ENCODE results near the gene CYP27B1. TPM values are rescaled to one million over a fixed set of nuclear protein-coding genes. Genes with fewer than 3 reads are reported as not detected.
A peak's percentile ranks its signal among the peaks of the same experiment; 100 is the strongest.

CYP27B1 gene
- polyA plus RNA-seq, 1 experiment, result 0.91 TPM

DNA sequence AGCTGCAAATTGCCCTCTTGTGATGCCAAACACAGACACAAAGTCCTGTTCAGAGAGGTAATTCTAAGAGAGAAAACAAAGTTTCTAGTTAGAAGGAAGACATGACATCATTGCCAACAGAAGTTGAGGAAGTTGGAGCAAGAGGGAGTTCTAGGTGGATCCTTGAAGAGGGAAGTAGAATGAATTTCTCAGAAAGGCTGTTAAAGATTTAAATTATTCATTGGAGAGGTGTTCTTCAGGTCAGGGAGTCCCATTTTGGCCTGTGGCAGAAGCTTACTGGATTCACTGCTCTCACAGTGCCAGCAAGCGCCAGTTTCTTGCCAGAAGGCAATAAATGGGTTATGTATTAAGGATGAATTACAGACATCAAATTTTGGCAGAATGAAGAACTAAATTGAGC is 31.1 kb upstream of the CYP27B1 start:
- CTCF ChIA-PET, result interaction anchor here (1.1 to 1.4 kb wide), 2 partner anchors 9 to 35 kb away, joined by 4 read pairs; no protein-coding TSS in a partner anchor
- POLR2A ChIA-PET, result no interaction called here
- no peaks in the 10 kb centered on the region for H3K27me3 ChIP-seq (ENCODE audit: control insufficient read depth, insufficient read depth, low read length)
- peaks cover 25% of the 10 kb centered on the region for H3K36me3 ChIP-seq (ENCODE audit: control insufficient read depth, insufficient read depth, low read length)
- no peak for TF ChIP-seq CTCF (IDR thresholded peaks at IDR 0.05; ENCODE audit: insufficient read depth, low read depth, low read length)
- H3K4me3 ChIP-seq (ENCODE audit: low read depth, low read length), result no peak overlapping the region
- no peak for DNase-seq (ENCODE audit: low read depth)

DNA sequence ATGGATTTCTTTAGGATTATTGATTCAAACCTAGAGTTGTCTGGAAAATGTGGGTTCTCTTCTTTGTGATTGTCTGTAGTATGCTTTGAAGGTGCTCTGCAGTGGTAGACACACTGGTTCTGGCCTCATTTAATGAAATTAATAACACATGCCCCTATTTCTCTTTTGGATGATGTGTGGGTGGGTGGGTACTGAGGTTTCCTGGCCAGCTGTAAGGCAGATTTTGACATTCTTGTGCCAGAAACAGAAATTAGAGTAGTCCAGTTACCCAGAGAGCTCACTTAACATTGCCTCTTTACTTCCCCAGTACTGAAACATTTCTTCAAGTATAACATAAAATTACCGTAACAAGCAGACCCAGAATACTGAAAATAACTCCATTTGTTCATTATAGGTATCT is 30.1 kb upstream of the CYP27B1 start:
- POLR2A ChIA-PET, result no interaction called here

GRCh38 chr12:57795354-57795753 is 28.5 kb upstream of the CYP27B1 start:
- Histone ChIP-seq H3K27me3 (ENCODE audit: control insufficient read depth, insufficient read depth, low read length) (no peaks in the 10 kb centered on the region), H3K4me3 (ENCODE audit: low read depth, low read length) (no peak overlapping the region), H3K36me3 (ENCODE audit: control insufficient read depth, insufficient read depth, low read length) (peaks cover 17% of the 10 kb centered on the region)
- no peak for DNase-seq (ENCODE audit: low read depth)
- ChIA-PET POLR2A (no interaction called here), CTCF (interaction anchor here (0.7 to 1.1 kb wide), 2 partner anchors 13 to 110 kb away, joined by 3 read pairs; partner anchors contain the start of gene TSFM)
- no peak for TF ChIP-seq CTCF (IDR thresholded peaks at IDR 0.05; ENCODE audit: insufficient read depth, low read depth, low read length)

More for the DNA sequence above, 30.1 kb upstream of the CYP27B1 start:
- CTCF ChIA-PET, result interaction anchor here (1.1 to 1.4 kb wide), 3 partner anchors 10 to 99 kb away, joined by 3 to 4 read pairs (median 4); no protein-coding TSS in a partner anchor
- TF ChIP-seq CTCF (IDR thresholded peaks at IDR 0.05; ENCODE audit: insufficient read depth, low read depth, low read length), result no peak
- Histone ChIP-seq H3K36me3 (ENCODE audit: control insufficient read depth, insufficient read depth, low read length) (peaks cover 23% of the 10 kb centered on the region), H3K4me3 (ENCODE audit: low read depth, low read length) (no peak overlapping the region), H3K27me3 (ENCODE audit: control insufficient read depth, insufficient read depth, low read length) (no peaks in the 10 kb centered on the region)
- no peak for DNase-seq (ENCODE audit: low read depth)

DNA sequence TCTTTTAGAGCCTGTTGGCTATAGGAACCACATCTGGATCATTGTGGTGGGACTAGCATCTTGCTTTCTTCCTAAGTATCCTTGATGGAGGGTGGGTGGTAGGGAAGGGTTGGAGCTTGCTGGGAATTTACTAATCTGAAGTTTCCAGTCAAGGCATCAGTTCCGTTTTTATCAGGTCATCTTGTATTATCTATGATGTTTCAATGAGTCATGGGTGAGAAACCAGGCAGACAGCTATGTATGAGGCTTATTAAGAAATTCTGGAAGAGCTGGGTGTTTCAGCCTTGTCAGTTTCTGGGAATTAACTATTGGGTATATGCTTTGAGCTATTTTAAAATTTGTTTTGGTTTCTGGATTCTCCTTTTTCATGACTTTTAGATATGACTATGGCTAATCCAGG is 27.0 kb upstream of the CYP27B1 start:
- DNase-seq (ENCODE audit: low read depth), result peak; percentile 46
- no peaks in the 10 kb centered on the region for H3K27me3 ChIP-seq (ENCODE audit: control insufficient read depth, insufficient read depth, low read length)
- no peak overlapping the region for H3K4me3 ChIP-seq (ENCODE audit: low read depth, low read length)
- CTCF ChIA-PET, result interaction anchor here (0.8 to 1.7 kb wide), 9 partner anchors 9 to 110 kb away, joined by 3 to 13 read pairs (median 3); partner anchors contain the start of genes EEF1AKMT3, METTL1 and TSFM
- no peak for TF ChIP-seq CTCF (IDR thresholded peaks at IDR 0.05; ENCODE audit: insufficient read depth, low read depth, low read length)
- peaks cover 14% of the 10 kb centered on the region for H3K36me3 ChIP-seq (ENCODE audit: control insufficient read depth, insufficient read depth, low read length)
- POLR2A ChIA-PET, result interaction anchor here (0.6 to 1.2 kb wide), 3 partner anchors 9 to 16 kb away, joined by 3 to 4 read pairs (median 4); partner anchors contain the start of gene TSFM

GRCh38 chr12:57783861-57784260 is 17.0 kb upstream of the CYP27B1 start:
- POLR2A ChIA-PET, result no interaction called here
- no peak overlapping the region; the same call in 1 of the 2 replicates for H3K4me3 ChIP-seq (ENCODE audit: low read depth, low read length)
- DNase-seq (ENCODE audit: low read depth), result no peak
- no peak for TF ChIP-seq CTCF (IDR thresholded peaks at IDR 0.05; ENCODE audit: insufficient read depth, low read depth, low read length)
- CTCF ChIA-PET, result interaction anchor here (0.7 to 1.6 kb wide), 3 partner anchors 61 to 128 kb away, joined by 3 to 5 read pairs (median 3); no protein-coding TSS in a partner anchor
- H3K27me3 ChIP-seq (ENCODE audit: control insufficient read depth, insufficient read depth, low read length), result no peaks in the 10 kb centered on the region
- H3K36me3 ChIP-seq (ENCODE audit: control insufficient read depth, insufficient read depth, low read length), result peaks cover 12% of the 10 kb centered on the region
